Natural killer cell (primary cell): ENCODE data around the gene ANAPC4. TPM values are rescaled to one million over a fixed set of nuclear protein-coding genes. Genes with fewer than 3 reads are reported as not detected.

Experiments used
- ATAC-seq, 3 donors: fragments of 150-1000 bp in 2 of 3; fragments of 200-7000 bp in 1 of 3; cut with Tn5 transposase; 1 replicate in 1 of 3; 2 replicates in 2 of 3; pipeline ENCODE4 v1.10.0; 2021; ENCODE audit warnings: mild to moderate bottlenecking in 2 of 3, moderate library complexity in 2 of 3
- DNase-seq, 2 donors: peaks; one replicate each; pipeline versions ENCODE4 v3.0.0 to v3.0.0-alpha.2; 2013 to 2021; ENCODE audit warnings: mixed read lengths in 1 of 2
- H3K27ac ChIP-seq: one replicate; pipeline ENCODE4 v1.5.1; 2013; ENCODE audit warnings: mild to moderate bottlenecking, low read length
- H3K27me3 ChIP-seq: one replicate; pipeline ENCODE4 v1.6.1; 2013; ENCODE audit warnings: low read length; ENCODE audit not compliant: control insufficient read depth, insufficient read depth
- H3K36me3 ChIP-seq: one replicate; pipeline ENCODE4 v1.6.1; 2013; ENCODE audit warnings: low read length; ENCODE audit not compliant: control insufficient read depth, insufficient read depth
- H3K4me1 ChIP-seq: one replicate; pipeline ENCODE4 v1.6.1; 2013; ENCODE audit warnings: low read length; ENCODE audit not compliant: control insufficient read depth, insufficient read depth
- H3K4me3 ChIP-seq: one replicate; pipeline ENCODE4 v1.5.1; 2013; ENCODE audit warnings: low read length
- H3K9me3 ChIP-seq: one replicate; pipeline ENCODE4 v1.6.1; 2013; ENCODE audit warnings: low read length; ENCODE audit not compliant: control insufficient read depth, insufficient read depth
- H3K27ac Mint-ChIP-seq, 2 donors: one replicate each; pipeline ENCODE4 v1.8.0; 2022; ENCODE audit warnings: mild to moderate bottlenecking in 2 of 2, mixed read lengths in 2 of 2, moderate library complexity in 1 of 2
- H3K27me3 Mint-ChIP-seq, 2 donors: one replicate each; pipeline ENCODE4 v1.8.0; 2022; ENCODE audit warnings: low read depth in 2 of 2, mixed read lengths in 2 of 2
- H3K36me3 Mint-ChIP-seq: one replicate; pipeline ENCODE4 v1.8.0; 2022; ENCODE audit warnings: mixed read lengths
- H3K4me1 Mint-ChIP-seq, 2 donors: one replicate each; pipeline ENCODE4 v1.8.0; 2022; ENCODE audit warnings: mixed read lengths in 2 of 2
- H3K4me3 Mint-ChIP-seq: one replicate; pipeline ENCODE4 v1.8.0; 2022; ENCODE audit warnings: mild to moderate bottlenecking, moderate library complexity, mixed read lengths
- H3K9me3 Mint-ChIP-seq, 2 donors: one replicate each; pipeline ENCODE4 v1.8.0; 2022; ENCODE audit warnings: mixed read lengths in 2 of 2
- CTCF ChIP-seq: fragments of 200-600 bp; IDR thresholded peaks from one replicate; pipeline ENCODE4 v1.8.0; 2022; ENCODE audit warnings: antibody characterized with exemption
- WGBS: methylation state at CpG from one replicate; pipeline ENCODE4 v1.1.7; 2013; ENCODE audit warnings: missing lambda C conversion rate; ENCODE audit not compliant: insufficient coverage; 5-methylcytosine and 5-hydroxymethylcytosine counted together
- intact Hi-C: fragments of 100-400 bp; cut with micrococcal nuclease; formaldehyde crosslinking; loops from one replicate; pipeline ENCODE4 v1.14.2; 2022
- total RNA-seq, 4 donors: library from RNA; stranded (reverse); fragments of 120-200 nt in 1 of 4; gene quantifications; one replicate each; pipeline versions ENCODE4 v1.2.3 to v1.2.4, GENCODE V29; 2013 to 2022

ANAPC4 gene
- total RNA-seq, 3 donors from 2014 or later (not counting 1 experiment from before 2014, with no cell fraction given) = 42.0 to 51.3 (median 49.5) TPM

GRCh38 chr4:25377572-25378436 lies 741 bp downstream of the ANAPC4 start:
- H3K27me3 ChIP-seq = no peaks in the 10 kb centered on the region
- Mint-ChIP-seq H3K9me3 (no peaks in the 10 kb centered on the region), H3K4me3 (no peak overlapping the region), H3K4me1 (peaks cover 5 to 11% of the 10 kb centered on the region in 2 donors), H3K36me3 (no peaks in the 10 kb centered on the region), H3K27me3 (no peaks in the 10 kb centered on the region), H3K27ac (no peak overlapping the region)
- H3K36me3 ChIP-seq = peaks cover 10% of the 10 kb centered on the region
- WGBS = 30% methylated on average over 13 of the region's 18 CpGs
- peak overlapping the region; percentile 96 for H3K4me3 ChIP-seq
- TF ChIP-seq CTCF = no peak
- peak overlapping the region; percentile 55 for H3K27ac ChIP-seq
- intact Hi-C loops = loop anchor here (1.0 to 10.0 kb wide), 4 partner anchors 66 to 796 kb away; partner anchors contain the start of genes DHX15, PI4K2B, SEPSECS and ZCCHC4
- peak in 2 of 3 donors; percentile 0 to 5 for ATAC-seq
- DNase-seq = peak in 1 of 2 donors; percentile 30
- no peaks in the 10 kb centered on the region for H3K9me3 ChIP-seq
- H3K4me1 ChIP-seq = peaks cover 18% of the 10 kb centered on the region

- H3K27ac ChIP-seq = no peak overlapping the region
- H3K9me3 ChIP-seq = no peaks in the 10 kb centered on the region
- H3K27ac Mint-ChIP-seq = no peak overlapping the region
- no peaks in the 10 kb centered on the region for H3K36me3 Mint-ChIP-seq
- ATAC-seq (no peak), DNase-seq (no peak)
- peaks cover 5 to 11% of the 10 kb centered on the region in 2 donors for H3K4me1 Mint-ChIP-seq
- H3K36me3 ChIP-seq = peaks cover 11% of the 10 kb centered on the region
- no peaks in the 10 kb centered on the region for H3K9me3 Mint-ChIP-seq
- no peaks in the 10 kb centered on the region for H3K27me3 Mint-ChIP-seq
- H3K4me3 ChIP-seq = no peak overlapping the region
- H3K4me1 ChIP-seq = peaks cover 18% of the 10 kb centered on the region
- WGBS = 98% methylated on average over 6 of the region's 6 CpGs
- H3K27me3 ChIP-seq = no peaks in the 10 kb centered on the region
- TF ChIP-seq CTCF = no peak
- intact Hi-C loops = loop anchor here (5.0 to 10.0 kb wide), 2 partner anchors 214 to 796 kb away; partner anchors contain the start of genes DHX15 and SEPSECS
- no peak overlapping the region for H3K4me3 Mint-ChIP-seq
These were observed 1.3 kb downstream of the ANAPC4 start for GRCh38 chr4:25378437-25378743.

- WGBS = 92% methylated on average over 2 of the region's 2 CpGs
- Mint-ChIP-seq H3K9me3 (no peaks in the 10 kb centered on the region), H3K4me1 (peaks cover 5 to 16% of the 10 kb centered on the region in 2 donors), H3K36me3 (no peaks in the 10 kb centered on the region), H3K27ac (no peak overlapping the region), H3K27me3 (no peaks in the 10 kb centered on the region), H3K4me3 (no peak overlapping the region)
- Histone ChIP-seq H3K27ac (no peak overlapping the region), H3K4me3 (no peak overlapping the region), H3K9me3 (no peaks in the 10 kb centered on the region), H3K27me3 (no peaks in the 10 kb centered on the region), H3K36me3 (peaks cover 21% of the 10 kb centered on the region), H3K4me1 (peaks cover 18% of the 10 kb centered on the region)
- ATAC-seq = no peak
- TF ChIP-seq CTCF = no peak
- intact Hi-C loops = loop anchor here (5.0 to 10.0 kb wide), 2 partner anchors 215 to 797 kb away; partner anchors contain the start of genes DHX15 and SEPSECS
- no peak for DNase-seq
These were observed 2.5 kb downstream of the ANAPC4 start for GRCh38 chr4:25379591-25379990.
